Fibroblast of lung (primary cell): ENCODE measurements around the gene FSTL4. TPM values are rescaled to one million over a fixed set of nuclear protein-coding genes. Genes with fewer than 3 reads are reported as not detected.
"Not testable (repeated sequence)": the region's sequence is repeated elsewhere in the genome, so short reads cannot be mapped to it uniquely, and the experiment has no call there.

Experiments
- DNase-seq, 2 donors: peaks; one replicate each; pipeline versions ENCODE4 v3.0.0 to v3.0.0-alpha.2; 2010; ENCODE audit warnings: low read depth in 2 of 2
- H2AFZ ChIP-seq: 2 replicates; pipeline ENCODE4 v1.5.1; 2012; ENCODE audit warnings: low read length, control low read depth, inconsistent platforms
- H3K27ac ChIP-seq: 2 replicates; pipeline ENCODE4 v1.5.1; 2011; ENCODE audit warnings: low read length, control low read depth; ENCODE audit not compliant: insufficient read depth
- H3K27me3 ChIP-seq: 2 replicates; pipeline ENCODE4 v1.5.1; 2011; ENCODE audit warnings: mild to moderate bottlenecking, low read length; ENCODE audit not compliant: control insufficient read depth, insufficient read depth
- H3K36me3 ChIP-seq: 2 replicates; pipeline ENCODE4 v1.5.1; 2011; ENCODE audit warnings: low read length; ENCODE audit not compliant: control insufficient read depth, insufficient read depth
- H3K4me1 ChIP-seq: 2 replicates; pipeline ENCODE4 v1.5.1; 2011; ENCODE audit warnings: low read length; ENCODE audit not compliant: control insufficient read depth, insufficient read depth; ENCODE audit errors: extremely low read depth
- H3K4me2 ChIP-seq: 2 replicates; pipeline ENCODE4 v1.5.1; 2011; ENCODE audit warnings: low read length, control low read depth; ENCODE audit not compliant: insufficient read depth; ENCODE audit errors: extremely low read depth
- H3K4me3 ChIP-seq, 4 experiments: fragments of 200-600 bp in 1 of 4; sonication (generic) in 1 of 4; replicated peaks in 1 of 4; 2 replicates each; pipeline ENCODE4 v1.5.1; 2011 to 2016; ENCODE audit warnings: low read length in 4 of 4, low read depth in 3 of 4, mild to moderate bottlenecking in 3 of 4, control low read depth in 2 of 4, inconsistent platforms in 1 of 4, mixed read lengths in 1 of 4; ENCODE audit not compliant: insufficient read depth in 1 of 4; ENCODE audit errors: control extremely low read depth in 1 of 4
- H3K79me2 ChIP-seq: 2 replicates; pipeline ENCODE4 v1.5.1; 2012; ENCODE audit warnings: mild to moderate bottlenecking, low read length, inconsistent platforms; ENCODE audit not compliant: control insufficient read depth, insufficient read depth
- H3K9ac ChIP-seq: 2 replicates; pipeline ENCODE4 v1.5.1; 2011; ENCODE audit warnings: mild to moderate bottlenecking, low read length, control low read depth; ENCODE audit not compliant: insufficient read depth
- H3K9me3 ChIP-seq: 2 replicates; pipeline ENCODE4 v1.5.1; 2012; ENCODE audit warnings: low read depth, low read length; ENCODE audit not compliant: control insufficient read depth, insufficient read depth
- H4K20me1 ChIP-seq: 2 replicates; pipeline ENCODE4 v1.5.1; 2011; ENCODE audit warnings: low read length; ENCODE audit not compliant: control insufficient read depth, insufficient read depth; ENCODE audit errors: extremely low read depth
- CTCF ChIP-seq, 2 donors: IDR thresholded peaks in 1 of 2; conservative IDR thresholded peaks in 1 of 2; 1 replicate in 1 of 2; 2 replicates in 1 of 2; pipeline ENCODE4 v1.5.1; 2011 to 2012; ENCODE audit warnings: low read length in 2 of 2, control low read depth in 1 of 2, inconsistent platforms in 1 of 2, low read depth in 1 of 2, mild to moderate bottlenecking in 1 of 2
- EZH2 ChIP-seq: IDR thresholded peaks from 2 replicates; pipeline ENCODE4 v1.5.1; 2012; ENCODE audit warnings: low read length, control low read depth, mild to moderate bottlenecking; ENCODE audit errors: missing control alignments
- polyA plus RNA-seq, 2 donors: library from polyadenylated mRNA; depleted of rRNA in 1 of 2; stranded (reverse) in 1 of 2; unstranded in 1 of 2; fragments of >200 nt; gene quantifications; 2 replicates each; pipeline ENCODE4 v1.2.1, GENCODE V29; 2011 to 2012; ENCODE audit warnings: missing spikeins in 1 of 2
- total RNA-seq: library from RNA; depleted of rRNA; stranded (reverse); fragments of >200 nt; gene quantifications from 2 replicates; pipeline ENCODE4 v1.2.1, GENCODE V29; 2014

The FSTL4 gene
- total and polyA plus RNA-seq, 2 donors (not counting 1 experiment from before 2014, with no cell fraction given): 0.17 to 0.33 TPM

DNA sequence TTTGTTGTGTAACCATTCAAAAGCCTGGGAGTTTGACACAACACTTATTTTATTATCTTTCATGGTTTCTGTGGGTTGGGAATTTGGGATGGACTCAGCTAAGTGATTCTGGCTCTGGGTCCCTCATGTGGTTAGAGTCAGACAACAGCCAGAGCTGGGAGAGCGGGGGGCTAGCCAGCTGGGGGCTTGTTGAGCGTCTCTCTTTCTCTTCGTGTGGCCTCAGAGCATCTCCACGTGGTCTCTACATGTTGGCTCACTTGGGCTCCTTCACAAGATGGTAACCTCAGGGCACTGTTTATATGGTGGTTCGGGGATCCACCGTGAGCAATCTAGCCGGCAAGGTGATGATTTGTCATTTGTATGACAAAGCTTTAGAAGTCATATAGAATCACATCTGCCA is 73.6 kb downstream of the FSTL4 start:
- no peaks in the 10 kb centered on the region for H3K4me1 ChIP-seq
- no peak overlapping the region for H3K9ac ChIP-seq
- H3K36me3 ChIP-seq: no peaks in the 10 kb centered on the region
- no peaks in the 10 kb centered on the region for H3K27me3 ChIP-seq
- no peaks in the 10 kb centered on the region for H4K20me1 ChIP-seq
- H3K4me2 ChIP-seq: no peak overlapping the region
- DNase-seq: no peak
- no peaks in the 10 kb centered on the region for H3K79me2 ChIP-seq
- H3K27ac ChIP-seq: no peak overlapping the region
- no peak for TF ChIP-seq EZH2
- TF ChIP-seq CTCF (conservative IDR thresholded peaks at IDR 0.05 in 1 of 2, IDR thresholded peaks at IDR 0.05 in 1 of 2; ENCODE audit: low read depth in 1 of 2, low read length in 2 of 2): no peak
- no peak overlapping the region for H3K4me3 ChIP-seq
- no peak overlapping the region for H2AFZ ChIP-seq
- H3K9me3 ChIP-seq: no peaks in the 10 kb centered on the region

GRCh38 chr5:133535241-133535929 is 77.0 kb downstream of the FSTL4 start:
- H3K9ac ChIP-seq, H4K20me1 ChIP-seq, H3K36me3 ChIP-seq, H3K4me2 ChIP-seq, H3K4me3 ChIP-seq, H3K27me3 ChIP-seq, H3K79me2 ChIP-seq, H2AFZ ChIP-seq, H3K4me1 ChIP-seq, H3K9me3 ChIP-seq, H3K27ac ChIP-seq, DNase-seq: not testable (repeated sequence)

DNA sequence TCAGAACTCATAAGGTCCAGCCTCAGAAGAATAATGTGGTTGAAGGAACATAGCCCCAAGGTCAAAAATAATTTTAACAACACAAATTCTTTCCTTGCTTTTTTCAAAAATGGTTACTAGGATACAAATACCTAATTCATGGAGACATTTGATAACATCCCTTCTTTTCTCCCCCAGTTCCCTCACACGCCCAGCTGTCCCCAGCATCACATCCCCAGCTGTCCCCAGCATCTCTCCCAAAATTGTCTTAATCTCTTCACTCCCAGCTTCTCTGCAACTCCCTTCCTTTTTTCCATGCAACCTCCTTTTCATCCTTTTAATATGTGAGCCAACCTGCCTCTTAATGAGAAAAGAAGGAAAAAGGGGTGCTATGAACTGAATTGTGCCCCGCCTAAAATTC is 77.8 kb downstream of the FSTL4 start:
- peaks cover 3% of the 10 kb centered on the region for H3K27me3 ChIP-seq
- no peaks in the 10 kb centered on the region for H4K20me1 ChIP-seq
- no peak overlapping the region for H3K9ac ChIP-seq
- H3K79me2 ChIP-seq: no peaks in the 10 kb centered on the region
- no peak overlapping the region for H2AFZ ChIP-seq
- no peak for DNase-seq
- H3K36me3 ChIP-seq: no peaks in the 10 kb centered on the region
- H3K27ac ChIP-seq: no peak overlapping the region
- H3K4me2 ChIP-seq: no peak overlapping the region
- TF ChIP-seq EZH2 (no peak), CTCF (conservative IDR thresholded peaks at IDR 0.05 in 1 of 2, IDR thresholded peaks at IDR 0.05 in 1 of 2; ENCODE audit: low read depth in 1 of 2, low read length in 2 of 2) (no peak)
- H3K4me1 ChIP-seq: no peaks in the 10 kb centered on the region
- H3K4me3 ChIP-seq: no peak overlapping the region
- no peaks in the 10 kb centered on the region for H3K9me3 ChIP-seq
